COR-L47 (cell line): ENCODE measurements around the gene ALS2.
"Not testable (repeated sequence)": the region's sequence is repeated elsewhere in the genome, so short reads cannot be mapped to it uniquely, and the experiment has no call there.

Experiments
- DNase-seq: peaks from one replicate; lab custom pipeline; 2025; lab: John Stamatoyannopoulos, UW

Gene ALS2

DNA sequence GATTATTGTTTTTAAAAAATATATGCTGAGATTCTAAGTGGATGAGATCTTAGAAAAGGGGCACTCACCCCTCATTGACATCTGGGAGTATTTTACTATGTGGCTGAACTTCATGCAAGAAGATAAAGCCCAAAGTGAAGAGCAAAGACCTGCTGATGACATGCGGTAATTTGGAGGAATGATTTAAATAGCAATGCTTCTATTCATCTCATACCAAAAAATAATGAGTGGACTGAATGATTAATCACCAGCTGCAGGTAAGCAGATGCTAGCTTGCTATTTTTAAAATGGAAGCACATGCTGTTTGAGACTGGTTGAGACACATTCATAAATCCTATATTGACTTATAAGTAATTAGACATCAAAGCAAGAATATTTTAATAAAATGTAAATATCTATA, 12.9 kb upstream of the ALS2 start:
- DNase-seq: no peak

DNA sequence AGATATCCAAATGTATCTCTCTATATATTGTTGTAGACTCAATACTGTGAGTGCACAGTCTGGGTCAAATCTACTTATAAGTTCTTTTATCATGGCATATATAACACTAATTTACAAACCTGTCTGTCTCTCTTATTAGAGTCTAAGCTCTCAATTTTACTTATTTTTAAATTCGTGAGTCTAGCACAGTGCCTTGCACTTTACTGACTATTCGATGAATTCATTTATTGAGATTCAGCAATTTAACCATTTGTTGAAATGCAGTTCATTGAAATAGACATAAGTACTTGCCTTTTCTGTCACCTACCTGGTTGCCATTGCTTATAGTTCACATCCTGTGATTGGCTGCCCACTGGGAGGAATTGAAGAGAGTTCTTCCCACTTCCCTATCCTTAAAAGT, 10.3 kb upstream of the ALS2 start:
- DNase-seq: no peak

- DNase-seq: no peak
These were observed 9.6 kb upstream of the ALS2 start for GRCh38 chr2:201790291-201790690.

DNA sequence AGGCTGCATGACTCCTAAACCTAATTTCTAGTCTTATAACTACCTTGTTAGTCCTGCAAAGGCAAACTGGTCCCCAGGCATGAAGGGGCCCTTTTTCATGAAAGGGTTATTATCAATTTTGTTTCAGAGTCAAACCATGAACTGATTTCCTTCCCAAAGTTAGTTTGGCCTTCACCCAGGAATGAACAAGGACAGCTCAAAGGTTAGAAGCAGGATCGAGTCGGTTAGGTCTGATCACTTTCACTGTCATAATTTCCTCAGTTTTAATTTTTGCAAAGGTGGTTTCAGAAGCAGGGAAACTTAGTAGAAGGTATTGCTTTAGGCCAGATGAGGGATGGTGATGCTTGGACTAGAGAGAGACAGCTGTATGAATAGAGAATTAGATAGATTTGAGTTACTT, 8.7 kb upstream of the ALS2 start:
- no peak for DNase-seq

GRCh38 chr2:201788371-201788770, 7.6 kb upstream of the ALS2 start:
- no peak for DNase-seq

- no peak for DNase-seq
These were observed 5.7 kb upstream of the ALS2 start for GRCh38 chr2:201786471-201786870.

GRCh38 chr2:201785135-201785534, 4.4 kb upstream of the ALS2 start:
- no peak for DNase-seq

DNA sequence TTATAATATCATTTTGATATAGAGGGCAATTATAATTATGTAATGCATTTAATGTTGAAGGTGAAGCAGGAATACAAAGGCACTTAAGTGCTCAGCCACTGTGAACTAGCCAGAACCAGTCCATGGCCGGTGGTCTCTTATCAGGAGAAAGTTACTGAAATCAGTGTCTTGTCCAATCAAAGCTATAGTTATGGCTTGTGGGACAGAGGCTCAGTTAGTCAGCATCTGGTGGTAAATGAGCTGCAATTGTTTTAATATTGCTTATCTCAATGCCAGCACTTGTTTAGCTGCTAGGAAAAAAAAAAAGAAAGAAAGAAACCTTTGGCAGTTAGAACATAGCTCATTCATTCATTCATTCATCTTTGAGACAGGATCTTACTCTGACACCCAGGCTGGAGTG, 3.8 kb upstream of the ALS2 start:
- DNase-seq: no peak

GRCh38 chr2:201781557-201782051, 871 bp upstream of the ALS2 start:
- DNase-seq: no peak

GRCh38 chr2:201779901-201780673, 646 bp downstream of the ALS2 start:
- DNase-seq: peak; percentile 3

DNA sequence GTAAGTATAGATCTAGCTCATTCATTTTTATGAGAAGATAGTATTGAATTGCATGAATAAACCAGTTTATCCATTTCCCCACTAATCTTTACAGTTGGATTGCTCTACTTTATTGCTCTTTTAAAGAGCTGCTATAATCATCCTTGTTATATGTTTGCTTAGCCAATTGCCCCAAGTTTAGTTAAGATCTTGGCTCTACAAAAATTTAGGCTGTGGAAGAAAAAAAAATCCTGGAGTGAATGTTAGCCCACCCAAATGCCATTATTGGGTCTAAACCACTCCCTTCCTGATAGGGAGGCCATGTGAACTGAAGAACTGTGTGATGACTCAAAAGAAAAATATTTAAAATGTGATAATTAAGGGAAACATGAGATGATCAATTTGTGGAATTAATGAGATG, 2.9 kb downstream of the ALS2 start:
- DNase-seq: no peak

- no peak for DNase-seq
These were observed 3.7 kb downstream of the ALS2 start for GRCh38 chr2:201777043-201777442.

GRCh38 chr2:201775326-201775725, 5.4 kb downstream of the ALS2 start:
- DNase-seq: no peak

- no peak for DNase-seq
These were observed 6.2 kb downstream of the ALS2 start for GRCh38 chr2:201774546-201774945.

DNA sequence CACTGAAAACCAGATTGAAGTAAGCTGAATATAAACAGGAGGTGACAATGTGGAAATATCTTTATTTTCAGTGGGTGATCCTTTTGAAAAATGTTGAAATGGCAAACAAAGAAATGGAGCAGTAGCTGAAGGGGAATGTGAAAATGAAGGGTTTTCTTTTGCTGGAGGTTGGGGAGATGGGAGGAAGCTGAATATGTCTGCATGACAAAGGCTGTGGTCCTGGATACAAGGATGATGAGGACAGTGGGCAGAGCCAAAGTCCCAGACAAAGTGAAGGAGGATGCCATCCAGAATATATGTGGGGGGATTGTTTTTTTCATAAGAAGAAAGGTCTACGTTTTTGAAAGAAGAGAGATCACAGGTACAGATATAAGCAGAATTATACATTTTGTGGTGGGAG, 6.7 kb downstream of the ALS2 start:
- no peak for DNase-seq

- no peak for DNase-seq
These were observed 10.9 kb downstream of the ALS2 start for GRCh38 chr2:201769666-201770373.

GRCh38 chr2:201768918-201769317, 11.8 kb downstream of the ALS2 start:
- DNase-seq: no peak

GRCh38 chr2:201765799-201766198, 14.9 kb downstream of the ALS2 start:
- DNase-seq: no peak

DNA sequence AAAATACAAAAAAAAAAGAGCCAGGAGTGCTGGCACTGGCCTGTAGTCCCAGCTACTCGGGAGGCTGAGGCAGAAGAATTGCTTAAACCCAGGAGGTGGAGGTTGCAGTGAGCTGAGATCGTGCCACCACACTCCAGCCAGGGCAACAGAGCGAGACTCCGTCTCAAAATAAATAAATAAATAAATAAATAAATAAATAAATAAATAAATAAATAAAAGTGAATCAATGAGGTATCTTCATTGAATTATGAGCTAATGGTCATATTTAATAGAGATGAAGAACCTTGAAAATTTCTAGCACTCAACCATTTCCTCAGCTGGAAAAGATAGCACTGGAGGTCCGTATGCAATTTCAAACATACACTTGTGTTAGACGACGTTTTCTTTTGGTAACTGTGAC, 16.3 kb downstream of the ALS2 start:
- not testable (repeated sequence) for DNase-seq

DNA sequence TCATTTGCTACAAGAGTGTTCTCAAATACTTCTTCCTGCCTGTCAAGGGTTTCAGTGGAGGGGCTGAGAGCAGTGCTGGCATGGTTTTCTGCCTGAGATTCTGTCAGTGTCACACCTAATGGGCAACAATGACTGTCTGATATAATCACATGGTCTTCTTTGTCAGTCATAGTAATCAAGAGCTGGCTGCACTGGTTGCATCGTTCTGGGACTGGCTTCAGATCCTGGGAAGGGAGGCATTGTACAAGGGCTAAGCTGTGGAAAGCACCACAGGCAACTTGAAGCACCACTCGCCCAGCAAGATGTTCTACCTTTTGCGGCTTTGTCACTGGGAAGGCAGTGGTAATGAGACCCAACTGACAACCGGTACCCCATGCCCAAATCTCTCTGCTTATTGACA, 19.6 kb downstream of the ALS2 start:
- no peak for DNase-seq

DNA sequence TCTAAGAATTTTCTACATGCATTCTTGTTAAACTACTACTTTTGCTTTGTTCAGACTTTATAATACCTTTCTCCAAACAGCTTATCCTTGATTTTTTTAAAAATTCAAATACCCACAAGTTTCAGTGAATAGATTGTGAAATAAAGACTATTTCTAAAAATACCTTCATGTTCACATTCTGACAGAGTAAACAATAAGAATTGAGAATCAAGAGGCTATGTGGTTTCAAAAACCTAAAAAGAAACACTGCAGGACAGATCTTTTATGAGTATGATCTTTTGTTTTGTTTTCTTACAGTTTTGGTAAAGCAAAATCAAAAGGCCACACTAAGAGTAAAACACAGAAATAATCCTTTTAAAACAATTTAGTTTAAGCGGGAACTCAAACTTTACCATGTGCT, 21.2 kb downstream of the ALS2 start:
- no peak for DNase-seq

- no peak for DNase-seq
These were observed 21.9 kb downstream of the ALS2 start for GRCh38 chr2:201758873-201759272.

DNA sequence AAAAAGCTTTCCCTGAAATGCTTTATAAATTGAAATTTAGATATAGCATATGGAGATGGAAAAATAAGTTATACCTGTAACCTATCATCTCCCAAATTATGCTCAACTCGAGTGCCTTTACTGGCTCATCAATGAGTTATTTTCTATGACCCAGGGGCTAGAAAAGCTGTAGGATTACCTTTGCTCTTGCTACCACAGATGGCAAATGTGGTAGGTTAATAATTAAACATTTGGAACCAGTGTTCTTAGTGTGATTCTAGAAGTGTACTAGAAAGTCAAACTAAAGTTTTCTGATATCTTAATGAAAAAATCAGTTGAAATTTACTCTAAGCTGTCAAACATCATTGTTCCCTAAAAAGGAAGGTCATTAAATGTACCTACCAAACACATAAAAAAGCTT, 22.5 kb downstream of the ALS2 start:
- DNase-seq: no peak
